ENCODE data around the gene C11orf98. TPM values are rescaled to one million over a fixed set of nuclear protein-coding genes. Genes with fewer than 3 reads are reported as not detected.

C11orf98 gene
- total and polyA plus RNA-seq, 2 of the 13 experiments (the other 11 are each of a cell fraction or from before 2014, with no cell fraction given): 30.4 to 91.8 TPM

- TF ChIP-seq HNF1A (IDR thresholded peaks at IDR 0.05; ENCODE audit: low read depth) (no peak), HNF1A (CRISPR knock-in tag; IDR thresholded peaks at IDR 0.05; ENCODE audit: borderline replicate concordance) (no peak), ZFP36 (IDR thresholded peaks at IDR 0.05; ENCODE audit: borderline replicate concordance, low read depth, low read length, partially characterized antibody) (no peak), ZNF839 (CRISPR knock-in tag; IDR thresholded peaks at IDR 0.05; ENCODE audit: borderline replicate concordance) (0 out of 2 replicates have a peak, but pooled peaks have one; percentile 67), ZBTB25 (CRISPR knock-in tag; IDR thresholded peaks at IDR 0.05) (0 out of 2 replicates have a peak, but pooled peaks have one; percentile 39), HDAC6 (IDR thresholded peaks at IDR 0.05; ENCODE audit: low read depth, low read length) (no peak), CC2D1A (CRISPR knock-in tag; IDR thresholded peaks at IDR 0.05) (0 out of 2 replicates have a peak, but pooled peaks have one; percentile 24), HES4 (CRISPR knock-in tag; IDR thresholded peaks at IDR 0.05; ENCODE audit: borderline replicate concordance) (no peak), CCAR2 (optimal IDR thresholded peaks at IDR 0.05; ENCODE audit: low read depth, low read length) (peak; percentile 36), GPN1 (CRISPR knock-in tag; IDR thresholded peaks at IDR 0.05; ENCODE audit: borderline replicate concordance) (no peak), MEIS2 (CRISPR knock-in tag; IDR thresholded peaks at IDR 0.05) (peak; percentile 45; the same call in 1 of the 2 replicates), KLF16 (CRISPR knock-in tag; IDR thresholded peaks at IDR 0.05) (peak in 1 of 2 experiments; percentile 78; a peak in 2 of 4 replicates), NFKBIZ (CRISPR knock-in tag; IDR thresholded peaks at IDR 0.05) (peak; percentile 74; the same call in 1 of the 2 replicates), MLX (CRISPR knock-in tag; IDR thresholded peaks at IDR 0.05) (0 out of 2 replicates have a peak, but pooled peaks have one; percentile 32), ATF7 (IDR thresholded peaks at IDR 0.05) (no peak), ATF7 (CRISPR knock-in tag; IDR thresholded peaks at IDR 0.05) (no peak), HNRNPK (IDR thresholded peaks at IDR 0.05; ENCODE audit: low read depth, low read length, poor library complexity, severe bottlenecking) (no peak), ZNF678 (CRISPR knock-in tag; IDR thresholded peaks at IDR 0.05) (peak; percentile 22; the same call in 1 of the 2 replicates), ZNF329 (CRISPR knock-in tag; IDR thresholded peaks at IDR 0.05; ENCODE audit: low read depth) (no peak)
Observed at GRCh38 chr11:62678770-62679696, 14.0 kb upstream of the C11orf98 start, which contains the start of gene UBXN1 (continued).

All from HepG2 (cell line).